ENCODE results near the gene MBNL2.

GRCh38 chr13:97211300-97211699, 10.8 kb upstream of the MBNL2 start:
- TF ChIP-seq POLR2A (IDR thresholded peaks at IDR 0.05): no peak
- no peak for TF ChIP-seq POLR2AphosphoS5 (IDR thresholded peaks at IDR 0.05)

All from breast epithelium (tissue), 3 donors.